ENCODE measurements around the gene ABCC1. TPM values are rescaled to one million over a fixed set of nuclear protein-coding genes. Genes with fewer than 3 reads are reported as not detected.

ABCC1 gene
- total RNA-seq, 1 experiment from 2014 or later: 16.1 TPM

- peaks cover 34% of the 10 kb centered on the region for H3K79me2 ChIP-seq (ENCODE audit: low read length)
- H3K27me3 ChIP-seq (ENCODE audit: low read length): no peaks in the 10 kb centered on the region
- no peak overlapping the region for H3K4me2 ChIP-seq (ENCODE audit: low read length)
- H3K4me1 ChIP-seq (ENCODE audit: insufficient read depth, low read length): peaks cover 22% of the 10 kb centered on the region
- no peak overlapping the region for H3K4me3 ChIP-seq (ENCODE audit: low read length)
- H3K9me2 ChIP-seq (replicated peaks; ENCODE audit: low read length): no peaks in the 10 kb centered on the region
- H3K9me3 ChIP-seq (ENCODE audit: low read length): no peaks in the 10 kb centered on the region
- intact Hi-C loops (cut with micrococcal nuclease): loop anchor here (5.0 kb wide), 1 partner anchor 69 kb away; no protein-coding TSS in a partner anchor
- ATAC-seq: no peak
- H3K36me3 ChIP-seq (ENCODE audit: low read depth, low read length): no peaks in the 10 kb centered on the region
- H3F3A ChIP-seq (ENCODE audit: low read length, unreplicated experiment): no peaks in the 10 kb centered on the region
- no TSS peak for BruUV-seq (replicated peaks)
- TF ChIP-seq EZH2phosphoT487 (IDR thresholded peaks at IDR 0.05; ENCODE audit: borderline replicate concordance, low read length) (no peak), EZH2 (IDR thresholded peaks at IDR 0.05; ENCODE audit: low read length, unreplicated experiment) (no peak)
- TF ChIP-seq, protein P1, sequence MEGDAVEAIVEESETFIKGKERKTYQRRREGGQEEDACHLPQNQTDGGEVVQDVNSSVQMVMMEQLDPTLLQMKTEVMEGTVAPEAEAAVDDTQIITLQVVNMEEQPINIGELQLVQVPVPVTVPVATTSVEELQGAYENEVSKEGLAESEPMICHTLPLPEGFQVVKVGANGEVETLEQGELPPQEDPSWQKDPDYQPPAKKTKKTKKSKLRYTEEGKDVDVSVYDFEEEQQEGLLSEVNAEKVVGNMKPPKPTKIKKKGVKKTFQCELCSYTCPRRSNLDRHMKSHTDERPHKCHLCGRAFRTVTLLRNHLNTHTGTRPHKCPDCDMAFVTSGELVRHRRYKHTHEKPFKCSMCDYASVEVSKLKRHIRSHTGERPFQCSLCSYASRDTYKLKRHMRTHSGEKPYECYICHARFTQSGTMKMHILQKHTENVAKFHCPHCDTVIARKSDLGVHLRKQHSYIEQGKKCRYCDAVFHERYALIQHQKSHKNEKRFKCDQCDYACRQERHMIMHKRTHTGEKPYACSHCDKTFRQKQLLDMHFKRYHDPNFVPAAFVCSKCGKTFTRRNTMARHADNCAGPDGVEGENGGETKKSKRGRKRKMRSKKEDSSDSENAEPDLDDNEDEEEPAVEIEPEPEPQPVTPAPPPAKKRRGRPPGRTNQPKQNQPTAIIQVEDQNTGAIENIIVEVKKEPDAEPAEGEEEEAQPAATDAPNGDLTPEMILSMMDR (conservative IDR thresholded peaks at IDR 0.05; ENCODE audit: low read depth, low read length): no peak
- POLR2A ChIA-PET (ENCODE audit: unreplicated experiment): no interaction called here
- H3K27ac ChIP-seq (ENCODE audit: low read length): no peak overlapping the region
- no peaks in the 10 kb centered on the region for H4K20me1 ChIP-seq (ENCODE audit: low read length)
- H3K9ac ChIP-seq (ENCODE audit: low read length): no peak overlapping the region
- H2AFZ ChIP-seq (ENCODE audit: low read length): no peak overlapping the region
- CTCF ChIA-PET: no interaction called here
- DNase-seq: no peak
These were observed 1.4 kb upstream of the ABCC1 start for GRCh38 chr16:15947983-15948509.

GRCh38 chr16:15948532-15949209, 745 bp upstream of the ABCC1 start:
- H2AFZ ChIP-seq (ENCODE audit: low read length): peak overlapping the region; percentile 89
- no peaks in the 10 kb centered on the region for H3K9me3 ChIP-seq (ENCODE audit: low read length)
- intact Hi-C loops (cut with micrococcal nuclease): loop anchor here (5.0 kb wide), 1 partner anchor 69 kb away; no protein-coding TSS in a partner anchor
- peak overlapping the region; percentile 40; the same call in 1 of the 2 replicates for H3K27ac ChIP-seq (ENCODE audit: low read length)
- H3K9me2 ChIP-seq (replicated peaks; ENCODE audit: low read length): no peaks in the 10 kb centered on the region
- ChIA-PET CTCF (no interaction called here), POLR2A (ENCODE audit: unreplicated experiment) (no interaction called here)
- H3K36me3 ChIP-seq (ENCODE audit: low read depth, low read length): no peaks in the 10 kb centered on the region
- no peaks in the 10 kb centered on the region for H3K27me3 ChIP-seq (ENCODE audit: low read length)
- ATAC-seq: no peak
- TSS peak; percentile 81 for BruUV-seq (replicated peaks)
- peaks cover 40% of the 10 kb centered on the region for H3K79me2 ChIP-seq (ENCODE audit: low read length)
- H4K20me1 ChIP-seq (ENCODE audit: low read length): no peaks in the 10 kb centered on the region
- H3K4me3 ChIP-seq (ENCODE audit: low read length): peak overlapping the region; percentile 79
- TF ChIP-seq EZH2phosphoT487 (IDR thresholded peaks at IDR 0.05; ENCODE audit: borderline replicate concordance, low read length): no peak
- TF ChIP-seq EZH2 (IDR thresholded peaks at IDR 0.05; ENCODE audit: low read length, unreplicated experiment): no peak
- TF ChIP-seq, protein P1 (conservative IDR thresholded peaks at IDR 0.05; ENCODE audit: low read depth, low read length): no peak
- no peaks in the 10 kb centered on the region for H3F3A ChIP-seq (ENCODE audit: low read length, unreplicated experiment)
- peaks cover 22% of the 10 kb centered on the region for H3K4me1 ChIP-seq (ENCODE audit: insufficient read depth, low read length)
- peak overlapping the region; percentile 94 for H3K4me2 ChIP-seq (ENCODE audit: low read length)
- no peak for DNase-seq
- peak overlapping the region; percentile 77 for H3K9ac ChIP-seq (ENCODE audit: low read length)

Measured in PC-3 (cell line).